Suprapubic skin (tissue), 4 donors: ENCODE measurements around the gene ASRGL1. TPM values are rescaled to one million over a fixed set of nuclear protein-coding genes. Genes with fewer than 3 reads are reported as not detected.

ENCODE experiments used
- DNase-seq, 2 donors: peaks; one replicate each; pipeline ENCODE4 v3.0.0-alpha.2; 2019; ENCODE audit warnings: low spot score in 2 of 2
- H3K27ac ChIP-seq: fragments of 200-600 bp; sonication (generic); one replicate; pipeline ENCODE4 v1.5.1; 2019
- H3K27me3 ChIP-seq: fragments of 200-600 bp; sonication (generic); one replicate; pipeline ENCODE4 v1.5.1; 2019
- H3K36me3 ChIP-seq: fragments of 200-600 bp; sonication (generic); one replicate; pipeline ENCODE4 v1.5.1; 2019
- H3K4me1 ChIP-seq: fragments of 200-600 bp; sonication (generic); one replicate; pipeline ENCODE4 v1.5.1; 2019
- H3K4me3 ChIP-seq: fragments of 200-600 bp; sonication (generic); one replicate; pipeline ENCODE4 v1.5.1; 2019; ENCODE audit warnings: mild to moderate bottlenecking
- H3K9me3 ChIP-seq: fragments of 200-600 bp; sonication (generic); one replicate; pipeline ENCODE4 v1.5.1; 2019
- EP300 ChIP-seq: sonication (generic); formaldehyde crosslinking; IDR thresholded peaks from one replicate; pipeline ENCODE4 v1.6.1; 2017; ENCODE audit warnings: antibody characterized with exemption
- POLR2A ChIP-seq, 2 donors: fragments of 450-650 bp; IDR thresholded peaks; one replicate each; pipeline ENCODE4 v1.6.1; 2017; ENCODE audit warnings: antibody characterized with exemption in 2 of 2, mild to moderate bottlenecking in 2 of 2, moderate library complexity in 2 of 2
- POLR2AphosphoS5 ChIP-seq, 3 donors: sonication (generic); formaldehyde crosslinking; IDR thresholded peaks; one replicate each; pipeline ENCODE4 v1.6.1; 2017; ENCODE audit warnings: antibody characterized with exemption in 3 of 3
- WGBS: methylation state at CpG from one replicate; pipeline ENCODE4 v1.1.5; 2018; 5-methylcytosine and 5-hydroxymethylcytosine counted together
- total RNA-seq, 4 donors: library from RNA; depleted of rRNA; stranded (reverse); fragments of >200 nt; gene quantifications; one replicate each; pipeline ENCODE4 v1.1.0, GENCODE V29; 2016
- TF ChIP-seq, protein P1 (sequence below), 2 donors: fragments of 200-600 bp in 1 of 2; fragments of 450-650 bp in 1 of 2; sonication (generic) in 1 of 2; IDR thresholded peaks; one replicate each; pipeline ENCODE4 v1.5.1; 2016 to 2019; ENCODE audit warnings: antibody characterized with exemption in 2 of 2, mild to moderate bottlenecking in 1 of 2, moderate library complexity in 1 of 2

Gene ASRGL1
- 10 to 100 TPM in 1 of 4 donors, 1 to 10 TPM in 3; 2.5 to 10.5 (median 5.2) TPM for total RNA-seq

DNA sequence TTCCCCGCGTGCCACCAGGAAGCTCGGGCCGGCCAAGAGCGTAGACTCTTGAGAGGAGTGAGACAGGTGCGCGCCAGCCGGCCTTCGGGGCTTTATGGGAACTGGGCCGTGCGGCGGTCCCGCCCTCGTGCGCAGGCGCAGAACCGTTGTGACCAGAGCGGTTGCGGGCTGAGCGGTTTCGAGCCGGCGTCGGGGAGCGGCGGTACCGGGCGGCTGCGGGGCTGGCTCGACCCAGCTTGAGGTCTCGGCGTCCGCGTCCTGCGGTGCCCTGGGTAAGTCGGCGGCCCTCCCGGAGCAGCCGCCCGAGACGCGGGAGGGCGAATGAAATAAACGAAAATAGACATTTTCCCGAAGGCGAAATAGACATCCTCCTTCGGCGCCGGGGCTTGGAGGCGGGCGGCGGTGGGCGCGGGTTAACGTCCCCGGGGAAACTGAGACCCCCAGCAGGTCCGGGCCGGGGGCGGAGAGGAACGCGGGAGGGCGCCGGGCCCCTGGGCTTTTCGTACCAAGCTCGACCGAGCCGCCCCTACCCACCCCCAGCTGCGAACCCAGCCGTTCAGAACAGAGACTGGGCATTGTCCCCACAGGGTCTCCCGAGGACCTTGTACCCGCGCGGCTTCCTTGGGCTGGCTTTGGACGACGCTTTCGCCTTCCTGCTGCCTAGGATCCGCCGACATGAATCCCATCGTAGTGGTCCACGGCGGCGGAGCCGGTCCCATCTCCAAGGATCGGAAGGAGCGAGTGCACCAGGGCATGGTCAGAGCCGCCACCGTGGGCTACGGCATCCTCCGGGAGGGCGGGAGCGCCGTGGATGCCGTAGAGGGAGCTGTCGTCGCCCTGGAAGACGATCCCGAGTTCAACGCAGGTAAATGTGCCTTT lies at the start of gene ASRGL1:
Gene ASRGL1, plus strand, starts transcription at position 146 of the 879 bp plus-strand sequence. Its CDS starts 530 bp downstream, at position 676.
- TF ChIP-seq, protein P1, sequence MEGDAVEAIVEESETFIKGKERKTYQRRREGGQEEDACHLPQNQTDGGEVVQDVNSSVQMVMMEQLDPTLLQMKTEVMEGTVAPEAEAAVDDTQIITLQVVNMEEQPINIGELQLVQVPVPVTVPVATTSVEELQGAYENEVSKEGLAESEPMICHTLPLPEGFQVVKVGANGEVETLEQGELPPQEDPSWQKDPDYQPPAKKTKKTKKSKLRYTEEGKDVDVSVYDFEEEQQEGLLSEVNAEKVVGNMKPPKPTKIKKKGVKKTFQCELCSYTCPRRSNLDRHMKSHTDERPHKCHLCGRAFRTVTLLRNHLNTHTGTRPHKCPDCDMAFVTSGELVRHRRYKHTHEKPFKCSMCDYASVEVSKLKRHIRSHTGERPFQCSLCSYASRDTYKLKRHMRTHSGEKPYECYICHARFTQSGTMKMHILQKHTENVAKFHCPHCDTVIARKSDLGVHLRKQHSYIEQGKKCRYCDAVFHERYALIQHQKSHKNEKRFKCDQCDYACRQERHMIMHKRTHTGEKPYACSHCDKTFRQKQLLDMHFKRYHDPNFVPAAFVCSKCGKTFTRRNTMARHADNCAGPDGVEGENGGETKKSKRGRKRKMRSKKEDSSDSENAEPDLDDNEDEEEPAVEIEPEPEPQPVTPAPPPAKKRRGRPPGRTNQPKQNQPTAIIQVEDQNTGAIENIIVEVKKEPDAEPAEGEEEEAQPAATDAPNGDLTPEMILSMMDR (IDR thresholded peaks at IDR 0.05): no peak
- TF ChIP-seq POLR2A (IDR thresholded peaks at IDR 0.05) (no peak), POLR2AphosphoS5 (IDR thresholded peaks at IDR 0.05) (no peak), EP300 (no peak)
- whole genome bisulfite sequencing: under 1% methylated on average over 27 of the region's 98 CpGs
- Histone ChIP-seq H3K36me3 (no peaks in the 10 kb centered on the region), H3K4me3 (peak within 1 kb of the TSS; percentile 62), H3K27ac (no peak within 1 kb of the TSS), H3K4me1 (peaks cover 12% of the 10 kb centered on the region), H3K27me3 (peaks cover 22% of the 10 kb centered on the region), H3K9me3 (no peaks in the 10 kb centered on the region)
- DNase-seq: peak; percentile 87 to 90

DNA sequence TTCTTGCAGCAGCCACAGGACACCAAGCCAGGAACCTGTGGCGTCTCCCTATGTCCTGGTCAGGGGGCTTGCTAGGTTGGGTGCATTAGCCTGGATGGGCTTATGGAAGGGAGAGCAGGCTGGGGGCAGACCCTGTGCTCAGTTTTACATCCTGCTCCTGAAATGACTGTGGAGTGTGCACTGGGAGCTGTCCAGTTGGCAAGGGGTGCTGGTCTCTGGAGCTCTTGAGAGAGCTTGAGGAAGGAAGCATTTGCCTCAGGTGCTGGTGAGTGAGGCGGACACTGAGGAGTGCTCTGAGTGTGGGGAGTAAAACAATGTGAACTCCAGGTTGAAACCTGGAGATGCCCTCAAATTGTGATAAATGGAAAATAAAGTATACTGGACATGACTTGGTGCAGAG lies 41.7 kb upstream of the ASRGL1 start:
- no peak overlapping the region for H3K27ac ChIP-seq
- H3K9me3 ChIP-seq: no peaks in the 10 kb centered on the region
- WGBS: 46% methylated on average over 2 of the region's 2 CpGs
- H3K27me3 ChIP-seq: peaks cover 23% of the 10 kb centered on the region
- DNase-seq: no peak
- TF ChIP-seq POLR2AphosphoS5 (IDR thresholded peaks at IDR 0.05) (no peak), POLR2A (IDR thresholded peaks at IDR 0.05) (no peak), EP300 (no peak)
- TF ChIP-seq, protein P1 (IDR thresholded peaks at IDR 0.05): no peak
- H3K4me1 ChIP-seq: no peaks in the 10 kb centered on the region
- no peak overlapping the region for H3K4me3 ChIP-seq
- H3K36me3 ChIP-seq: no peaks in the 10 kb centered on the region

DNA sequence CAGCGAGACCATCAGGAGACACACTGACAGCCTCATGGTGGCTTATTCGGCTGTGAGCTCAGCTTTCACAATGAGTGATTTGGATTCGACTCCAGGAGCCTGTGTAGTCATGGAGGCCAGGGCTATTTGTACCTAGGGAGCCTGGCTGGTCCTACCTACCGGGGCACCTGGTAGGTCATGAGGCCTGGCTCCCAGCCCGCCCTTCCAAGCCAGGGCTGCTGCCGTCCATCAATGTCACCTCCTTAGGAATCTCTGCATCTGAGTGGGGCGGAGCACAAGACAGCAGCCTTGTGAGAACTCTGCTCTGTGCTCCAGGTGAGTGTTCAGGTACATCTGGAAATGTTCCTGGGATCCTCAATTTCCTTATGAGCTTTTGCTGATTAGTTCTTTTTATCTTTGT lies 38.3 kb upstream of the ASRGL1 start, which contains the start of gene SCGB1D4:
Gene SCGB1D4, minus strand, starts transcription at position 101 of the 400 bp plus-strand sequence. Its CDS starts 65 bp downstream, at position 36.
- no peak within 1 kb of the TSS for H3K27ac ChIP-seq
- no peaks in the 10 kb centered on the region for H3K4me1 ChIP-seq
- no peaks in the 10 kb centered on the region for H3K9me3 ChIP-seq
- no peak for TF ChIP-seq EP300
- TF ChIP-seq, protein P1 (IDR thresholded peaks at IDR 0.05): no peak
- DNase-seq: no peak
- peaks cover 30% of the 10 kb centered on the region for H3K27me3 ChIP-seq
- no peaks in the 10 kb centered on the region for H3K36me3 ChIP-seq
- WGBS: 62% methylated on average over 7 of the region's 7 CpGs
- H3K4me3 ChIP-seq: no peak within 1 kb of the TSS

DNA sequence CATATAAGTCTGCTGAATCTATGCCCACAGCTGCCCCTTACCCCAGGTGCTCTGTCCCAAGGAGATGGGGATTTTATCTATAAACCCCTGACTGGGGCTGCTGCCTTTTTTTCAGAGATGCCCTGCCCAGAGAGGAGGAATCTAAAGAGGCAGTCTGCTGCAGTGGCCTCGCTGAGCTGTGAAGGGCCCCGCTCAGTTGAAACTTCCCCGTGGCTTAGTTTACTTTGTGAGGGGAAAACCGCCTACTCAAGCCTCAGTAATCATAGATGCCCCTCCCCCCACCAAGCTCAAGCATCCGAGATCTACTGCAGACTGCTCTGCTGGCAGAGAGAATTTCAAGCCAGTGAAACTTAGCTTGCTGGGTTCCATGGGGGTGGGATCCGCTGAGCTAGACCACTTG lies 31.0 kb upstream of the ASRGL1 start:
- Histone ChIP-seq H3K4me1 (no peaks in the 10 kb centered on the region), H3K9me3 (no peaks in the 10 kb centered on the region), H3K27ac (no peak overlapping the region), H3K4me3 (no peak overlapping the region), H3K36me3 (no peaks in the 10 kb centered on the region), H3K27me3 (peaks cover 13% of the 10 kb centered on the region)
- WGBS: 51% methylated on average over 6 of the region's 6 CpGs
- DNase-seq: no peak
- no peak for TF ChIP-seq POLR2A (IDR thresholded peaks at IDR 0.05)
- TF ChIP-seq, protein P1 (IDR thresholded peaks at IDR 0.05): no peak
- TF ChIP-seq POLR2AphosphoS5 (IDR thresholded peaks at IDR 0.05): no peak
- TF ChIP-seq EP300: no peak

DNA sequence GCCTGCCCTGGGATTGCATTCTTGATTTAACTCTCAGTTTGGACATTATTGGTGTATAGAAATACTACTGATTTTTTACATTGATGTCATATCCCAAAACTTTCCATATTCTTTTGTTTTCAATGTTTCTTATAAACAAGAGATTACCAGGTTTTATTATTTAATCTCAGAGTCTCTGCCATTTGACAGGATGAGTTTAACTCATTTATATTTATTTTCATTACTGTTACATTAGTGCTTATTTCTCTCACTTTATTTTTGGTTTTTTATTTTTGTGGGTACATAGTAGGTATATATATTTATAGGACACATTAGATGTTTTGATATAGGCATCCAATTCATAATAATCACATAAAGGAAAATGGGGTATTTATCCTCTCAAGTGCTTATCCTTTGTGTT lies 29.3 kb upstream of the ASRGL1 start:
- no peak for DNase-seq
- no peaks in the 10 kb centered on the region for H3K9me3 ChIP-seq
- no peak for TF ChIP-seq EP300
- TF ChIP-seq POLR2AphosphoS5 (IDR thresholded peaks at IDR 0.05): no peak
- no peak for TF ChIP-seq POLR2A (IDR thresholded peaks at IDR 0.05)
- TF ChIP-seq, protein P1 (IDR thresholded peaks at IDR 0.05): no peak
- no peaks in the 10 kb centered on the region for H3K4me1 ChIP-seq
- H3K27ac ChIP-seq: no peak overlapping the region
- no peak overlapping the region for H3K4me3 ChIP-seq
- H3K27me3 ChIP-seq: peaks cover 10% of the 10 kb centered on the region
- no peaks in the 10 kb centered on the region for H3K36me3 ChIP-seq
